NCI-H69 (cell line): ENCODE measurements around the gene DPH6.
"Not testable (repeated sequence)": the region's sequence is repeated elsewhere in the genome, so short reads cannot be mapped to it uniquely, and the experiment has no call there.

Experiments used
- DNase-seq: peaks from one replicate; lab custom pipeline; 2025; lab: John Stamatoyannopoulos, UW

DPH6 gene

DNA sequence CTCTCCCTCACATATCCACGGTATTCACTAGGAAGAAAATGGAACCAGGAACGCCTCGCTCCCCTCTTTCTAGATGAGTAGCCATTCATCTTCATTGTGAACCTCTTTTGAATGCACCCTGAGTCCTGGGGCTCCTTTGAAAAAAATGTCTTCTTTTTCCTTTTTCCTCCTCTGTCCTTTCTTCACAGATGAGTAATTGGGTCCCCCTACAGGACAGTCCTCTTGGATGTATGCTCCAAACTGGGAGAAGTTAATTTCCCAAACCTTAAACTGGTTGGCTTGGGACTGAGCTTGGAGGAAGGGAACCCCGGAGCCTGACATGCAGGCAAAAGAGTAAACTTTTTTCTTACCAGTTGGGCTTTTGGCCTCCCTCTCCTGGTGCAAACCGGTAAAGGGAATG lies 108.8 kb downstream of the DPH6 start:
- DNase-seq, result peak; percentile 35

DNA sequence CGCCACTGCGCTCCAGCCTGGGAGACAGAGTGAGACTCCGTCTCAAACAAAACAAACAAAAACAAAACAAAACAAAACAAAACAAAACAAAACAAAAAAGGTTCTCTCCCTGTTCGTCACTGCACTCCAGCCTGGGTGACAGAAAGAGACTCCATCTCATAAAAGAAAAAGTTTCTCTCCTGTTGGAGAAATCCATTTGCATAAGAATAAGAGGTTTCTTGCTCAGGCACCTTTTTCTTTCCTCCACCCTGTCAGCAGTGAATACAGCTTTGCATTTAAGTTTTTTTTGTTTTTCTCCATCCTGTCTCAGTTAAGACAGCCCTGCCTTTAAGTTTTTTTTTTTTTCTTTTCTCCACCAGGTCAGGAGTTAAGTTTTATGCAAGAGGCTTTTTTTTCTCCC lies 109.5 kb downstream of the DPH6 start:
- no peak for DNase-seq

DNA sequence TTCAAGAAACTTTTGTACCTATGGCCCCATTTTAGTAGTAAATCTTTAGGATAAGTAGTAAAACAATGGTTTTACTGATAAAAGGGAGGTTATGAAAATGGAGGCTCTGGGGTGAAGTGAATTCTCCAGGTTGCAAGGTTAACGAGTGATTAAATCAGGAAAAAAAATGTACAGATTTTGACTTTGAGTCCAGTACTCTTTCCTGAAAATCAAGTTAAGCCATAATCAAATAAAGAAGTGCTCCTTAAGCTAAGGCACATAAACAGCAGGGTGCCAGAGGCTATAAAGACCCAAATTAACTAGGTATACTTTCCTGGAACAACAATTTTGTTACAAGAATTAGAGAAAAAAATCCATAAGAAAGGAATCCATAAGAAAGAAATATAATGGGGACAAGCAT lies 114.7 kb downstream of the DPH6 start:
- DNase-seq, result no peak

DNA sequence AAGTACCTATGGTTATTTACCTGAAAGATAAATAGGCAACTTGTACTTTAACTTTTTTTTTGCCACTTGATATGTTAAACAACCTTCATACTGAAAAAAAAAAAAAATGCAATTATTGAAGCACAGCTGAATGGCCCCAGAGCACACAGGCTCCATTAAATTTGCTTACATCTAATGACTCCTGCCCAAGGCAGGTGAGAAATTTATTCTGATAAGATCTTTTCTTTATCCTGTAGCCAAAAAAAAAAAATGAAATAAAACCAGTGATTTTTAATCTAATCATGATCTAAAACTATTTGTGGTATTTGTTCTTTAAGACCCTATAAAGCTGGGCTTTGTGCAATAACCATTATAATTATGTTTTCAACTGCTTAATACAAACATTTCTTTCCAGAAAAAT lies 115.7 kb downstream of the DPH6 start:
- DNase-seq, result no peak

DNA sequence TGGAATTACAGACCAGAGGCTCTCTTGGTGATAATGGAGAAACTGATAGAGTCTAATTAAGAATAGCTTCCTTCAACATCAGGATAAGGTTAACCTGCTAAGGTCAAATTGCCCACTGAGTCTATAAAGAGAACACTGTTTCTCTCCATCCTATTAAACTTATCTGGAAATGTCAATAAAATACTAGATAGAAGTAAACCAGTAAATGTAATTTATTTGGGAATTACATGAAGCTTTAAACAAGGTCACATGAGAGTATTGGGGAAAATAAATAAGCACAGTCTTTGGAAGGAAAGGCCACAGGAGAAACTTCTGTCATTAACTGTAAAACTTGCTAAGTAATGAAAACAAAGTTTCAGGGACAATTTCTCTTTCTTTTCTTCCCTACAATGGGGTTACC lies 118.5 kb downstream of the DPH6 start:
- no peak for DNase-seq

DNA sequence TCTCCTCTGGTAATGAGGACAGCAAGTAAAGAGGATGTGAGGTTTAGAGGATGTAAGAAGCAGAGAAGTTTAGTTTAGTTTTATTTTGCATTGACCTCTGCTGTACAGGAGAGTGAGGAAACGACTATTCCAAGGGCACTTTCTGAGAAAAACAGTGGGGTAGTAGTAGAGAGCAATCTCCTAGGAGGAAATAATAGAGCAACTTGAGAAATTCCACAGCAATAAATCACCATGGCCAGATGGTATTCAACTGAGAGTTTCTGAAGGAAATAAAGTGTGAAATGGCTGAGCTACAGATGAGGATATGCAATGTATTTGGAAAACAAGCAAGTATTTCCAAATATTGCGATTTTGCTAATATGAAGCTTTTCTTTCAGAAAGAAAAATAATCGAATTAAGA lies 118.9 kb downstream of the DPH6 start:
- peak; percentile 64 for DNase-seq

DNA sequence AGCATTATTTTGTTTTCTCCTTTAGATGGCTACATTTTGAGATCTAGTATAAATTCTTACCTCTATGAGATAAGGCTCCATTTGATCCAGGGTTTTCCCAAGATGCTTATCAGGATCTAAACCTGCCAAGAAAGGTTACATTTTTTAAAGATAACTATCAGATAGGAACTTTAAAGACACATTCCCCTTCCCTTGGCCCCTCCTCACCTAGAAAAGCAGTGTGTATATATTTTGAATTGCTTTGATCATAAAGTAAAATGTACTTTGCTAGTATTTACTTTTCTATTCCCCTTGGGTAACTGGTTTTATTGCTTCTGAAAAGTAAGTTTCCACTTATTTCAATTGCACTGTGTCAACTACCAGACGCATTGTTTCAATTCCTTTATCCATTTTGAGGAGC lies 135.2 kb downstream of the DPH6 start:
- no peak for DNase-seq

DNA sequence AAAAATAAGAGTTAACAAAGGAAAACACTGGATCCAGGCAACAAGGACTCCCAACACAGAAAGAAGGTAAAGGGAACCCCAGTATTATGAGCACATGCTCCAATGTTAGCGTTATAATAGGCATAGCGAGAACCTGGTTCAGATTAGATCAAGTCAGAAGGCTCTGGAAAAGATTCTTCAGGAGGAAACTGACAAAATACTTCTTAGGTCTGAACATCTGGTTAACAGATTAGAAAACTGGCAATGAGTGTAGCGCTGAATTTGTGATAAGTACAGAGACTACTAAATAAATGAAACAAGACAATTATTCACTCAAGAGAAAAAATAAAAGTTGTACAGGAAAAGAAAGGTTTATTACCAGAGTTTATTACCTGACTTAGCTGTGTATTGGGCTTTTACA lies 146.1 kb downstream of the DPH6 start:
- DNase-seq, result no peak

DNA sequence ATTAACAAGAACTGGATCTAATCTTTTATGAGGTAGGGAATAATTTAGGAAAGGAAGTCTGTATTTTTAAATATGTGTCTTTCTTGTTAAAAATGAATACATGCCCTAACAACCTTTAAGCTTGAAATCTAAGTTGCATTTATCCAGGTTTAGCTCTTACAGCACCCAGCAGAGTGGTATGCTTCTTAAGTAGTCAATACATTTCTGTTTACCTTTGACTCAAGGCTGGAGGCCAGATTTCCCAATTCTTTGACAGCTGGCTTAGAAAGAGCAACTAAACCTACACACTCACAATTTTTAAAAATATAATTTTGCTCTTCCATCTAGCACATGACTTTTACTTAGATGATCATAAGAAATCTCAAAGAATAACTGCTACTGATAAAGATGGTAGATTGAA lies 148.9 kb downstream of the DPH6 start:
- no peak for DNase-seq

DNA sequence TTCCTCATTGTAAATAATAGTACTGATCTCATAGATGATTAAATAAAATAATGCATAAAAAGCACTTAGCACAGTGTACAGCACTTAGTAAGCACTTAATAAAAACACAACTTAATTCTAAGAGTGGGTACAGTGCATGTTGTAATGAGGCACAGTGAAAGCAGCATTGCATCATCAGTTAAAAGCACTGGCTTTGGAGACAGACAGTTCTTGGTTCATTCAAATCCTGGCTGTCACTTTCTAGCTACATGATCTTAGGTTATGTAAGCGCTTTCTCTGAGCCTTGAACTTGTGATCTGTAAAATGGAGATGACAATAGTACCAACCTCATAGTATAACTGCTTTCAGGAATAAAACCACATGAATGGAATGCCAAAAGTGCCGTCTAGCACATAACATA lies 151.5 kb downstream of the DPH6 start:
- DNase-seq, result no peak

DNA sequence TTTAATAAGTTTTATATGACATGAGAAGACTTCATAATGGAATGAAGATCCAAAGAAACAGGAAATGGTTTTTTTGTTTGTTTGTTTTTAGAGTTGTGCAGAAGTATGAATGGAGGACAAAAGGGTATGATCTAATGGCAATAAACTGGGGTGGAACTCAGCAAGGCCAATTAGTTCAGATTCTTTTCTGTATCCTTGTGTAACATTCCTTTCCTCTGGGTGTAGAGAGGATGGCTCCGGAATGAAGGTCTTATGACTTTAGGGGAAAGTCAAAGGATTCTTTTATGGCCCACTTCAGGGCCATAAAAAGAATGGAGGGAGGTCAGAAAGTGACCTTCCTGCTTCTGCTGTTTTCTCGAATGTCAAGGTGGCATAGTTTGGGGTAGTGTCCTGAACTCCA lies 152.6 kb downstream of the DPH6 start:
- no peak for DNase-seq

DNA sequence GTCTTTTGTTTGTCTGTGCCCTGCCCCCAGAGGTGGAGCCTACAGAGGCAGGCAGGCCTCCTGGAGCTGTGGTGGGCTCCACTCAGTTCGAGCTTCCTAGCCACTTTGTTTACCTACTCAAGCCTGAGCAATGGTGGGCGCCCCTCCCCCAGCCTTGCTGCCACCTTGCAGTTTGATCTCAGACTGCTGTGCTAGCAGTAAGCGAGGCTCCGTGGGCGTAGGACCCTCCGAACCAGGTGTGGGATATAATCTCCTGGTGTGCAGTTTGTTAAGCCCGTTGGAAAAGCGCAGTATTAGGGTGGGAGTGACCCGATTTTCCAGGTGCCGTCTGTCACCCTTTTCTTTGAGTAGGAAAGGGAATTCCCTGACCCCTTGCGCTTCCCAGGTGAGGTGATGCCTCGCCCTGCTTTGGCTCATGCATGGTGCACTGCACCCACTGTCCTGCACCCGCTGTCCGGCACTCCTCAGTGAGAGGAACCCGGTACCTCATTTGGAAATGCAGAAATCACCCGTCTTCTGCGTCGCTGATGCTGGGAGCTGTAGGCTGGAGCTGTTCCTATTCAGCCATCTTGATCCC lies 154.5 kb downstream of the DPH6 start:
- DNase-seq, result not testable (repeated sequence)

DNA sequence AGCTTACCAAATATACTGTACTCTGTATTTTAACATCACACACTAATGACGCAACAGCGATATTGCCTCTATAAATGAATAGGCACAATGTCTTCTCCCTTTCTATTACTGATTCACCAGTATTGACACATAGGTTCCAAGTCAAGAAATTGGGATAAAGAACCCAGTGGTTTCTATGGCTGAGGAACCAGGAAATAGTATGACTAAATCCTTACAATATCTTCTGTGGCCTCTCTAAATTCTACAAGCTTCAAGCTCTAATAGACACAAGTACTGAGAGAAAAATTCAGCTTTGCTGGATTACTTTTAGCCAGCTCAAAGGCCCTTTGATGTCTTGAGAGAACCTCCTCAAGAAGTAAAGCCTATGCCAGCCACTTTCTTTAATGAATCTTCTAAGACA lies 162.5 kb downstream of the DPH6 start:
- no peak for DNase-seq

DNA sequence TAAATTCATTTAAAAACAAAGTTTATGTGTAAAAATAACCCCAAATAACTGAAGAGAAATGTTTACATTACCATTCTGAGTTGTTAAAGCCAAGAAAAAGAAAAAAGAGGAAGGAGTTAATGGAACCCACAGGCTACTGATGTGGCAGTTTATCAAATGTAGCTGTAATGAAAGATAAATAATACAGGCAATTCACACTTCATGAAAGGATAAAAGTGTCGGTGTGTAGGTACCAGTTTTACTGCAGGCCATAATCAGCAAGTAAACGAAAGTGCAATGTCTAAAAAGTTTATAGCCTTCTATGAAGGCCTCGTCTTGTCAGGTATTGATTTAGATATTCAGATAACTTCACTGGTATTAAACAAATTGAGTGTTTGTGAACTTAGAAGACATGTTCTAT lies 164.6 kb downstream of the DPH6 start:
- DNase-seq, result no peak

DNA sequence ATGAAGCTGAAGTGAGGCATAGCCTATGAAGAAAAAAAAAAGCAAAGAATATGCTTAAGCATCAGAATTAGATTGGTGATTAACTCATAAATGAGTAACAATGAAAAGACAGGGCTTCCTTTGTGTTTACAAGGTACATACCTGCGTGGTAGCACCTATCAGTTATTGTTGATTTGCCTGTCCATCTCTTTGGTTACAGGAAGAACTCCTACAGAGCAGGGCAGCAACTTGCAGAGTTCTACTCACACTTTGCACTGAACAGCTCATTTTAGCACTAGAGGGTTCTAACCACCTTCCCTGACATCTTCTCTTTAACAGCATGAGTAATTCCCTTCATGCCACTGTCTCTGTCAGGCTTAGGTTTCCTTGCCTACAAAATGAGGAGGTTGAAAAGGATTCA lies 166.0 kb downstream of the DPH6 start:
- DNase-seq, result peak; percentile 42

DNA sequence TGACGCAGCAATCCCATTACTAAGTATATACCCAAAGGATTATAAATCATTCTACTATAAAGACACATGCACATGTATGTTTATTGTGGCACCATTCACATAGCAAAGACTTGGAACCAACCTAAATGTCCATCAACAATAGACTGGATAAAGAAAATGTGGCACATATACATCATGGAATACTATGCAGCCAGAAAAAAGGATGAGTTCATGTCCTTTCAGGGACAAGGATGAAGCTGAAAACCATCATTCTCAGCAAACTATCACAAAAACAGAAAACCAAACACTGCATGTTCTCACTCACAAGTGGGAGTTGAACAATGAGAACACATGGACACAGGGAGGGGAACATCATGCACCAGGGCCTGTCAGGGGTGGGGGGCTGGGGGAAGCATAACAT lies 167.5 kb downstream of the DPH6 start:
- not testable (repeated sequence) for DNase-seq

DNA sequence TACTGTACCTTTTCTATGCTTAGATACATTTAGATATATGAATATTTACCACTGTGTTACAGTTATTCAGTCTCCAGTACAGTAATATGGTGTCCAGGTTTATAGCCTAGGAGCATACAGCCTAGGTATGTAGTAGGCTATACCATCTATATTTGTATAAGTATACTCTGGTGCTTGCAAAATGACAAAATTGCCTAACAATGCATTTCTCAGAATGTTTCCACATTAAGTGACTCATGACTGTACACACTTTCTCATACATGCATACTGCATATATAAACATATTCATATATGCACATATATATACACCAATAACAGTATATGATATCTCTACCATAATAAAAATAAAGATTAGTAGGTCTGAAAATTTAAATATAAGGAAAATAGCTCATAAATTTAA lies 169.3 kb downstream of the DPH6 start:
- no peak for DNase-seq

DNA sequence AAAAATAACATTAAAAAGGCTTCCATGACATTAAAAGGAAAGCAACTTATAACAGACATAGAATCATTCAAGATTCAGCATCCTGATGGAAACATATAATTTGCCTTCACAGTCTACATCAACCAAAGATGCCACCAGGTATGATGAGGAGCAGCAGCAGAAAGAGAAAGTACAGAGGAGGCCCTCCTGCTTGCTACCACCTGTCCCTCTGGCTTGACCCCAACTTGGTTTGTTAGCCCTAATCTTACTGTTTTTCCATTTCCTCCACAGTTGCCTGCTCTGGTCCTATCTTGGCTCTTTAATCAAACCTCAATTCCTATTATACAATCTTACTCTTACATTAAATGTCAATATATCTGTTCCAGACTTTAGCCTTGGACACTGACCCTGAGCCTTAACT lies 171.3 kb downstream of the DPH6 start:
- DNase-seq, result peak; percentile 29

DNA sequence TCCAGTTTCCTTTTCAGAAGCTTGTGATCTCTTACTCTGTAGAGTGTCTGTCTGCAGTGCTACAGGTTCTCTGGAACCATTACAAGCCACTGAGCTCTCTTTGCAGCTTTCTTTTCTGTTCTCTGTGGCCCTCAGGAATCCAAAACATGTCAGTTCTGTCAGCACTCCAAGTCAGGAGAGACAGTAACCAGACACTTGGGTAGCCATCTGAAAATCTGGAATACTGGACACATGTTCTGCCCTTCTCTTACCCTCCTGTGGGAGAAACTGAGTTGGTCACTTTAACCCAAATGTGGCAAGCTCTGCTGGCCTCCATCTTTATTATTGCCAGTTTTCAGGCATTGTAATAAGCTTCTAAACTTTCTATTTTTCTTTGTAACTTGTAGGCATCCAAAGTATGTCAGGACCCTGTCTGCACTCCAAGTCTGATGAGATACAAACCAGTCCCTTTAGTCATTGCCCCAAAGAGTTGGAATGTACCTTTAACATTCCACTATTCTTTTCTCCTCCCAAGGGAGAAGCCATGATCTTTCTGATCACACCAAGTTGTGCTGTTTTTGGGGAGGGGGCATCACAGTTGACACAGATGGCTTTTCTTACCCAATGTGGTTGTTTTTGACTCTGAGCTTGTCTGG lies 183.7 kb downstream of the DPH6 start:
- DNase-seq, result no peak

DNA sequence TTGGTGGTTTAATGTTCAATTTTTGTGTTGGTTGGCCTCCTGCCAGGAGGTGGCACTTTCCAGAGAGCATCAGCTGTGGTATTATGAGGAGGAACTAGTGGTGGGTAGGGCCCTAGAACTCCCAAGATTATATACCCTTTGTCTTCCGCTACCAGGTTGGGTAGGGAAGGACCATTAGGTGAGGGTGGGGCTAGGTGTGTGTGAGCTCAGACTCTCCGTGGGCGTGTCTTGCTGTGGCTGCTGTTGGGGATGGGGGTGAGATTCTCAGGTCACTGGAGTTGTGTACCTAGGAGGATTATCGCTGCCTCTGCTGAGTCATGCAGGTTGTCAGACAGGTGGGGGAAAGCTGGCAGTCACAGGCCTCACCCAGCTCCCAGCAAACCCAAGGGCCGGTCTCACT lies 187.1 kb downstream of the DPH6 start:
- peak; percentile 27 for DNase-seq

DNA sequence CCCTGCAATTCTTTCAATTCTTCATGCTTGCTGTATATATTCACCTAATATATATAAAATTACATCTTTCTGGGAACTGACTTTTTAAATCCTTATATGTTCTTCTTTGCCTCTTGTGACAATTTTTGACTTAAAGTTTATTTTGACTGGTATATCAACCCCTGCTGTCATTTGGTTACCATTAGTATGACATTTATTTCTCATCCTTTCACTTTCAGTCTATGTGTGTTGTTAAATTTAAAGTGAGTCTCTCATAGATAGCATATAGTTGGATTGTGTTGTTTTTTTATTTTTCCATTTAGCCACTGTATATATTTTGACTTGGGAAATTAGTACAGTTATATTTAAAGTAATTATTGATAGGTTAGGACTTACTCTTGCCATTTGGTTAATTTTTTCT lies 194.9 kb downstream of the DPH6 start:
- no peak for DNase-seq

DNA sequence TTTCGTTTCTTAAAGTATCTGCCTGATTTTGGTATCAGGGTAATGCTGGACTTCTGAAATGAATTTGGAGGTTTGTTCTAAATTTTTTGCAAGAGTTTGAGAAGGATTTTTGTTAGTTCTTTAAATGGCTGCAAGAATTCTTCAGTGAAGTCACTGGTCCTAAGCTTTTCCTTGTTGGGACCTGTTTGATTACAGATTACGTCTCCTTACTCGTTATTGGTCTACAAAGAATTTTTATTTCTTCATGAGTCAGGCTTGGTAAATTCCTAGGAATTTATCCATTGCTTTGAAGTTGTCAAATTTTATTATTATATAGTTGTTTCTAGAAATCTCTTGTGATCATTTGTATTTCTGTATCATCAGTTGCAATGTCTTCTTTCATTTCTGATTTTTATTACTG lies 196.0 kb downstream of the DPH6 start:
- no peak for DNase-seq

DNA sequence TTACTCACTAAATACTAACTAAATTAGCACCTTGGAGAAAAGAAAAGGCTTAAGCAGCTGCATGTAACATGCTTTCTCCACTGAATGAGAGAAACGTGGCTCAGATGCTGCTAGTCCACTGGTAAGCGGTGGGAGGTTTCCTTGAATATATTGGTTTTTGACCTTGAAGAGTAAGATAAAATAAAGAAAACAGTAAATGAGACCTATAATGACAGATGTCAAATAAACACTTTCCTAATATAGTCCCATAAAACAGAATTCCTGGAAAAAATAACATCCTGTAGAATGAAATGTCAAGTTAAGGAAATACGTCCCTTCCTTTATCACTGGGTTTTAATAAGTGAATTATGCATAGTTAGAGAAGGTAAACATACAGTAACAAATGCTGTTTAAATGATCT lies 215.0 kb downstream of the DPH6 start:
- peak; percentile 63 for DNase-seq

DNA sequence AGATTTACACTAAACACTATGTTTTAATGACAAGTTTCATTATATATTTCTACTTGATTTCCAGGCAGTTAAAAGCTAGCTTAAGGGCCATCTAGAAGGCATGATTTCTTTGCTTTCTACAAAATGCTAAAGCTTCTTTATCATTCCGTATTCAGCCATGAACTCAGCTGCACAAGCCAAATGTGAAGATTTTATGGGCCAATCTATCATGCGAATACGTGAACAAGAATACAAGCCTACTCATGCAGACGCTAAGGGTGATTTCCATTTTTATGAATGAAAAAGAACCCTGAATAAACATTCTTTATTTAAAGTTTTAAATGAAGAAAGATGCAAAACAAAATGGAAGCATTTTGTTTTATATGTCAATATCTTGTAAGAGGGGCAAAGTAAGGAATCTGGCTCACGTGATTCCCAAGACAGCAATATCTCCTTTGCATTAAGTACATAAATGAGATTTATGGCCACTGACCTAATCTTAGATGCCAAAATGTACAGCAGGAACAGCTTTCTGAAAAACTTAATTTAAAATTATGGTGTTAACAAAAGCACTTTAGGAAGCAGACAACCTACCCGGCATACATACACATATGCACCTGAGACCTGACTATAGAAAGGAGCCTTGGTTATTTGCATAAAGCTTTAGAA lies 215.8 kb downstream of the DPH6 start:
- DNase-seq, result peak; percentile 95
